Fibroblast of lung (primary cell): Measurements from ENCODE around the gene EGLN1.

ENCODE experiments used
- CTCF ChIP-seq, 2 donors: IDR thresholded peaks in 1 of 2; conservative IDR thresholded peaks in 1 of 2; 1 replicate in 1 of 2; 2 replicates in 1 of 2; pipeline ENCODE4 v1.5.1; 2011 to 2012; ENCODE audit warnings: low read length in 2 of 2, control low read depth in 1 of 2, inconsistent platforms in 1 of 2, low read depth in 1 of 2, mild to moderate bottlenecking in 1 of 2
- EZH2 ChIP-seq: IDR thresholded peaks from 2 replicates; pipeline ENCODE4 v1.5.1; 2012; ENCODE audit warnings: low read length, control low read depth, mild to moderate bottlenecking; ENCODE audit errors: missing control alignments

- TF ChIP-seq EZH2 (no peak), CTCF (conservative IDR thresholded peaks at IDR 0.05 in 1 of 2, IDR thresholded peaks at IDR 0.05 in 1 of 2; ENCODE audit: low read depth in 1 of 2, low read length in 2 of 2) (no peak)
These were observed 17.8 kb downstream of the EGLN1 start for GRCh38 chr1:231404318-231404717.
